GM21528 (cell line): ENCODE results near the gene RPS14.
A peak's percentile ranks its signal among the peaks of the same experiment; 100 is the strongest.
"Not testable (repeated sequence)": the region's sequence is repeated elsewhere in the genome, so short reads cannot be mapped to it uniquely, and the experiment has no call there.

ENCODE experiments used
- ATAC-seq: cut with Tn5 transposase; IDR thresholded peaks from one replicate; pipeline ENCODE4 v1.9.1; 2021; ENCODE audit warnings: mild to moderate bottlenecking, moderate library complexity; ENCODE audit not compliant: unreplicated experiment, low FRiP score

Gene RPS14

GRCh38 chr5:150447188-150447587, 2.4 kb downstream of the RPS14 start:
- ATAC-seq: no peak

GRCh38 chr5:150446583-150446982, 3.0 kb downstream of the RPS14 start:
- ATAC-seq: no peak

GRCh38 chr5:150446088-150446487, 3.5 kb downstream of the RPS14 start:
- no peak for ATAC-seq

GRCh38 chr5:150444770-150445169, 4.8 kb downstream of the RPS14 start:
- ATAC-seq: no peak

GRCh38 chr5:150443242-150444075, 6.1 kb downstream of the RPS14 start:
- no peak for ATAC-seq

- no peak for ATAC-seq
Measured at GRCh38 chr5:150442699-150443080, 6.8 kb downstream of the RPS14 start.

GRCh38 chr5:150441813-150442698, 7.5 kb downstream of the RPS14 start:
- no peak for ATAC-seq

GRCh38 chr5:150440948-150441812, 8.4 kb downstream of the RPS14 start:
- ATAC-seq: no peak

GRCh38 chr5:150438873-150439546, 10.5 kb downstream of the RPS14 start:
- no peak for ATAC-seq

- ATAC-seq: peak; percentile 86
Measured at GRCh38 chr5:150436141-150436680, 13.3 kb downstream of the RPS14 start.

GRCh38 chr5:150434464-150434863, 15.1 kb downstream of the RPS14 start:
- no peak for ATAC-seq

GRCh38 chr5:150431574-150431973, 18.0 kb downstream of the RPS14 start:
- no peak for ATAC-seq

- no peak for ATAC-seq
Measured at GRCh38 chr5:150431048-150431447, 18.5 kb downstream of the RPS14 start.

GRCh38 chr5:150429410-150429873, 20.1 kb downstream of the RPS14 start:
- peak; percentile 66 for ATAC-seq

GRCh38 chr5:150428978-150429377, 20.6 kb downstream of the RPS14 start:
- ATAC-seq: no peak

- no peak for ATAC-seq
Measured at GRCh38 chr5:150428106-150428876, 21.2 kb downstream of the RPS14 start.

- ATAC-seq: not testable (repeated sequence)
Measured at GRCh38 chr5:150426165-150426564, 23.4 kb downstream of the RPS14 start.

- ATAC-seq: no peak
Measured at GRCh38 chr5:150422758-150423157, 26.8 kb downstream of the RPS14 start.

- ATAC-seq: no peak
Measured at GRCh38 chr5:150422075-150422474, 27.5 kb downstream of the RPS14 start.
